NB4 (cell line): ENCODE measurements around the gene ZNF737.

Source experiments
- CTCF ChIP-seq: IDR thresholded peaks from one replicate; pipeline ENCODE4 v1.5.1; 2012; ENCODE audit warnings: low read depth, low read length
- POLR2A ChIP-seq: IDR thresholded peaks from 2 replicates; pipeline ENCODE4 v1.6.1; 2011; ENCODE audit warnings: mild to moderate bottlenecking; ENCODE audit not compliant: insufficient read length; ENCODE audit errors: extremely low read depth

GRCh38 chr19:20607943-20608342 is 42.4 kb upstream of the ZNF737 start:
- TF ChIP-seq POLR2A, result no peak
- TF ChIP-seq CTCF, result no peak
